HG03060 (cell line): ENCODE measurements around the gene SUFU.
"Not testable (repeated sequence)": the region's sequence is repeated elsewhere in the genome, so short reads cannot be mapped to it uniquely, and the experiment has no call there.

ENCODE experiments used
- ATAC-seq: cut with Tn5 transposase; IDR thresholded peaks from one replicate; pipeline ENCODE4 v1.9.1; 2021; ENCODE audit warnings: low read depth, moderate number of reproducible peaks; ENCODE audit not compliant: unreplicated experiment

Gene SUFU

DNA sequence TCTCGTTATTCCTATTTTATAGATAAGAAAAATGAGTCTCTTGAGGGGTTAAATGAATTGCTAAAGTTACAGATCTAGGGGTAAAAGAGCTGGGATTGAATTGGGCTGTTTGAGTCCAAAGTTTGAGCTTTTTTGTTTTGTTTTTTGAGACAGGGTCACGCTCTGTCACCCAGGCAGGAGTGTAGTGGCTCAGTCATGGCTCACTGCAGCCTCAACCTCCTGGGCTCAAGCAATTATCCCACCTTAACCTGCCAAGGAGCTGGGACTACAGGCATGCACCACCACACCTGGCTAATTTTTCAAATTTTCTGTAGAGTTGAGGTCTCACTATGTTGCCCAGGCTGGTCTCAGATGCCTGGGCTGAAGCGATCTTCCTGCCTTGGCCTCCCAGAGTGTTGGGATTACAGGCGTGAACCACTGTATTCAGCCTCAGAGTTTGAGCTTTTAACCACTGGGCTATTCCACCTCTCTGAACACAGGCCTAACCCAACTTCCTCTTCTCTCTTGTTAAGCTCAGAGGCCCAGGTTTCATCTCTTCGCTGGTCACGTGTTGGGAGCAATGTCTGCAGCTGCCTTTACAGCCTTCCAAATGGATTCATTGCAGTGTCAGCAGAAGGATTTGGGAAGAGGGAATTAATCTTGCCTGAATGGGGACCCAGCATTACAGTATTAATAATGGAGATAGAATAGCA lies 8.0 kb downstream of the SUFU start:
- ATAC-seq, result no peak

DNA sequence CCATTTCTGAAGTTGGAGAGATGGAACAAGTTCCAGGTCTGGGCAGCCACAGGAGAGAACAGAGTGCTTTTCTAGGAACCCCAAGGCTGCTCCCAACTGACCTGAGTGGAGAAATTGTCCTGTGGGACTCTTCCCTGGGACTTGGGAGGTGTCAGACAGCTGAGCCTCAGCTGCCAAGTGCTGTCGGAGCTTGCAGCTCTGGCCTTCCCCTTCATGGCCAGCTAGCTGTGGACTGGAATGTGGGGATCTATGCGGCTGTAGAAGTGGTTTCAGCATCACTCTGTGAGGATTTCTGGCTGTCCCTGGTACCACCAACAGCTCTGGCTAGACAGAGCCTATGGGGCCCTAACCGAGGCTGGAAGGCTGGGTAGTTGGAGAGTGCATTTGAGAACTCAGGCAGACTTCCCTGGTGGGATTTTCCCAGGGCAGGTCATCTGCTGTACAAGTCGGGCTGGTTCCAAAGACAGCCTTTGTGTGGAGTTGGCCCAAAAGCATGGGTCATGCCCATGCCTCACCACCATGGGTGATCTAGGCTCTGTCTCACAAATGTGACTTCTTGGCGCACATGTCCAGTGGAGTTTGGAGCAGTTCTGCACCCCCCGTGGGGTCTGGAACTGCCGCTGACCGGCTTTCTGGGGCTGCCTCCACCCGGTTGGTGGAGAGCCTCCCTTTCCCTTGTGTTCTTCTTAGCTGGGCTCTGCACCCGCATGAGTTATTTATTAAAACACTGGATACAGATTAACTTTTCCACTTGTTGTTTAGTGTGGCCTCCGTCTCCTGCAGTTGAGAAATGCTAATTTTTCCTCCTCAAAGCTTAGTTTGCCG lies 10.9 kb downstream of the SUFU start:
- no peak for ATAC-seq

DNA sequence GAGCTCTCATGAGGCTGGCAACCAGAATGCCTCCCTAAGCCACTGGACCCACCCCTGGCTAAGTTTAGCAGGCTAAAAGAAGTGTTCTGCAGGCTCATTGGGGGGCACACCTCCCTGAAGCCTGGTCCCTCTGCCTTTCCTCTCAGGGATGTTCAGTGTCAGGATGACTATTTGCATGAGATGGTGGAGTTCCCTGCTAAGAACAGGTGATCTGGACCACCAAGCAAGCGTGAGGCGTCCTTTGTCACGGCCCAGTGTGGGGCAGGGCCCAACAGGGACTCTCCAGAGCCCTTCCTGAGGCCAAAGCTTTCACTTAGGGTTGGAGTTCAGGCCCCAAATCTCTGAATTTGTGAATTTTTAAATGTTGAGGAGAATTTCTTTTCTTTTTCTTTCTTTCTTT lies 12.0 kb downstream of the SUFU start:
- ATAC-seq, result no peak

DNA sequence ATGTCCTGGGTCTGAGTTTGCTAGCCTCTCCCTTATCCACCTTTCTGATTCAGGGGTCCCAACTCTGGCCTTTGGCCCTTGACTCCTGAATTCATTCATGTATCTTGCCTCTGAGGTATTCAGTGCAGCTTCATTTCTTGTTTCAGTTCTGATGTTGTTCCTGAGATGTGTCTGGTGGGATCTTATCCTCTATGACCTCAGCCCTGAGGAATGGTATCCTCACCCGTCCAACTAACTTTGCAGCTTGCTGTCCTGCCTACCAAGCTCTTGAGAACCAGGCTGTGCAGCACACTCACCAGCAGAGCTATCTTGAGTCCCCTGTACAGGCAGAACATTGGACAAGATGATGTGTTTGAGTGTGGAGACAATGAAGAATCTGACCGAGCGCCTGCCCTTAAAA lies 13.8 kb downstream of the SUFU start:
- ATAC-seq, result no peak

DNA sequence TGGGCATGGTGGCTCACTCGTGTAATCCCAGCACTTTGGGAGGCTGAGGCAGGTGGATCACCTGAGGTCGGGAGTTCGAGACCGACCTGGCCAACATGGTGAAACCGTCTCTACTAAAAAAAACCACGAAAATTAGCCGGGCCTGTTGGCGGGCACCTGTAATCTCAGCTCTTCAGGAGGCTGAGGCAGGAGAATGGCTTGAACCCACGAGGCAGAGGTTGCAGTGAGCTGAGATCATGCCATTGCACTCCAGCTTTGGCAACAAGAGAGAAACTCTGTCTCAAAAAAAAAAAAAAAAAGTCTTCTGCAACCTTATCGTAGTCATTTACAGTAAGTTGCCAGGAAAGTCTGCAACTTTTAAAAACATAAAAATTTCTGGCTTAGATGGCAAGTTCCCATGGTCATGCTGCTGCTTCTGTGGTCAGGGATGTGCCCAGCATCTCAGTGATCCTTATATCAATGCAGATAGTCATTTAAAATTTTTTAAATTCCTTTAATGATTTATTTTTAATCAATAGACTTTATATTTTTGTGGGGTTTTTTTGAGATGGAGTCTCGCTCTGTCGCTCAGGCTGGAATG lies 15.6 kb downstream of the SUFU start:
- no peak for ATAC-seq

DNA sequence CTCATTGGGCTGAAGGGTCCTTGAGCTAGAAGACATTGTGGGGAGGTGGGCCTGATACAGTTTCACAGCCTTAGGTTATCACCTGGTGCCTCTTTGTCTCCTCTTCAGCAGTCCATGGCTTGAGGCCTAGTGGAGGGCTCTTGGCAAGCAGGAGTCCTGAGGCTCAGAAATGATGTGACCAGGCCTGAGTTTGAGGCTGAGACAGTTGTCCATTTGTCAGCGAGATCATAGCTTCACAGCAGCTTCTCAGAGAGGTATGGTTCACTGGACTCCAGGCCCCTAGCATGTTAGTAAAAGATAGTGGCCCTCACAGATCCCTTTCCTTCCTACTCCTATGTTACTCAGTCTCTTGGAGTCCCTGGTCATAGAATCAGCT lies 19.1 kb downstream of the SUFU start:
- ATAC-seq, result no peak

DNA sequence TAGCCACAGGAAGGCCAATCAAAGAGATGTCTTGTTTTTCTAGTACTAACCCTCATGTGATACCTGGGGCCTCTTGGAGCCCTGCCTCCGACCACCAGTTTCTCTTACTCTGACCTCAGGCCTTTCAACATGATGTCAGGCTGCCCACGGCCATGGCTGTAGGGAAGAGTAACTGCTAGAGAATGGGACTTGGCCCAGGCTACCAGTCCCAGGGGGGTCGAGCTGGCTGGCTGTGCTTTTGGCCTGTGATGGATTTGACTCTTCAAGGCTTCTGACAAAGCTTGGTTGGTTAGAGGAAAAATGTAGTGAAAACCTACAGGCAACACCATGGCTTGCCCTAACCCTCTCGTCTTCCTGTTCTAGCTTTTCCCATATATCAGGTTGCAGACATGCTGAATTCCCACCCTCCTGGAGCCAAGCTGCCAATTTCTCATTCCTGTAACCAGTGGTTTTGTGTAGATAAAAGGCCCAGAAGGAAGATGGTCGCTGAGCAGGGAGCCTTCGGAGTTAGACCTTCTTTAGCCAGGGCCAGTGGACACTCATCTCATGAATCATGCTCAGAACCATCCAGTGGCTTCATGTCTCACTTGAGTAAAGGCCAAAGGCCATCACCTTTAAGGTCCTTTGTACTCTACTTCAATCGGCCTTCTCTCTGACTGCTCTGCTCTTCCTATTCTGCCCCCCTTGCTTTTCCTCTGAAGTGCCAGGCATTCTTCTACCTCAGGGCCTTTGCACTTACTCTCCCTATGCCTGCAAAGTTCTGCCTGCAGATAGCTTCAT lies 19.7 kb downstream of the SUFU start:
- no peak for ATAC-seq

DNA sequence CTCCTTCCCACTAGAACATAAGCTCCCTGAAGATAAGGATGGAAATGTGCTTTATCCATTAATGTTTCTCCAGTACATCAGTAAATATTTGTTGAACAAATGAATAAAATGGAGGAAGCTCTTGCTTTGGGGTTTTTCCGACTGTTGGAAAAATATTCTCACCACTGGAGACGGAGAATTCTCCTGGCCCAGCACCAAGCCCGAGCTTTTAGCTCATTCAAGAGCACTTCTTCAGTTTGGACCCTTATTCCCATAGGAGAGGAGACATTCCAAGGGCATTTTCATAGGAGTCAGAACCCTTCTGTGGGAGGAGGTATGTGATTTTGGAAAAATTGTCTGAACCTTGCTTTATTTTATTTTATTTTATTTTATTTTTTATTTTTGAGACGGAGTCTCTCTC lies 21.0 kb downstream of the SUFU start:
- ATAC-seq, result no peak

DNA sequence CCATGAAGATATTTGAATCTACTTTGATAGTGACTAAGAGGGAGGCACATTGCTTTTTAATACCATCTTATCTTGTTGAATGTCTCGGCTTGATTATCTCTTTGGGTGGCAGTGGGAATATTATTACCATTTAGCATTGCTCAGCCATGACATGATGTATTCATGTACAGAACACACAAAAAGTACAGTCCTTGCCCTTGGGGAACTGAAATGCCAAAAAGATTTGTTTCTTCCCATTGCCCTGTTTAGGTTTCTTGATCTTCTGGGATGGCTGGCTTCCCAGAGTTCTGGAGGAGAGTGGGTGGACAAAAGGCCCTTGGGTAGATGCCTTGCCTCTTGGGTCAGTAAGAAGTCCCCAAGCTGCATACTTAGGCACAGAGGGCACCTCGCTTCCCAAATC lies 23.8 kb downstream of the SUFU start:
- ATAC-seq, result no peak

DNA sequence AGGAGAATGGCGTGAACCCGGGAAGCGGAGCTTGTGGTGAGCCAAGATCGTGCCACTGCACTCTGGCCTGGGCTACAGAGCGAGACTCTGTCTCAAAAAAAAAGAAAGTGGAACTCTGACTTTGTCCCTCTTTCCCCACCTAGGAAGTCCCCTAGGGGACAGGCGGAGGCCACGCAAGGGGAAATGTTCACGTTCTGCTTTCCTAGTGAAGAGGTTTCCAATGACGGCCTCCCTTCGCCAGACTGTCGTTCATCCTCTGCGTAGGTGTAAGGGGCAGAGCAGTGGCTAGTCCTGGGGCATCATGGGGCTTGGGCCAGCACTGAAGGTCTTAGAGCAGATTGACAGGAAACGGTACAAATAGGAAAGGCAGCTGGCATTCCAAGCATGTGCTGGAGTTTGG lies 30.6 kb downstream of the SUFU start:
- ATAC-seq, result no peak

DNA sequence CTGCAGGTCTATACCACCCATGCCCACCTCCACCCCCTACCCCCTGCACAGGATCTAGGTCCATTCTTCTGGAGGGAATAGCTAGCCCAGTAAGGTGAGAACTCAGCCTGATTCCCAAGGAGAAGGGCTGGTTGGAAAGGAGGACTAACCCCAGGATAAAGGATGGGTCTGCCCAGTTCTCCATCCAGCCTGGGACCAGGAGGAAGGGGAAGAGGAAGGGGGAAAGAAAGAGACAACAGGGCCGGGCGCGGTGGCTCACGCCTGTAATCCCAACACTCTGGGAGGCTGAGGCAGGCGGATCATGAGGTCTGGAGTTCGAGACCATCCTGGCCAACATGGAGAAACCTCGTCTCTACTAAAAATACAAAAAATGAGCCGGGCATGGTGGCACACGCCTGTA lies 31.2 kb downstream of the SUFU start:
- not testable (repeated sequence) for ATAC-seq

DNA sequence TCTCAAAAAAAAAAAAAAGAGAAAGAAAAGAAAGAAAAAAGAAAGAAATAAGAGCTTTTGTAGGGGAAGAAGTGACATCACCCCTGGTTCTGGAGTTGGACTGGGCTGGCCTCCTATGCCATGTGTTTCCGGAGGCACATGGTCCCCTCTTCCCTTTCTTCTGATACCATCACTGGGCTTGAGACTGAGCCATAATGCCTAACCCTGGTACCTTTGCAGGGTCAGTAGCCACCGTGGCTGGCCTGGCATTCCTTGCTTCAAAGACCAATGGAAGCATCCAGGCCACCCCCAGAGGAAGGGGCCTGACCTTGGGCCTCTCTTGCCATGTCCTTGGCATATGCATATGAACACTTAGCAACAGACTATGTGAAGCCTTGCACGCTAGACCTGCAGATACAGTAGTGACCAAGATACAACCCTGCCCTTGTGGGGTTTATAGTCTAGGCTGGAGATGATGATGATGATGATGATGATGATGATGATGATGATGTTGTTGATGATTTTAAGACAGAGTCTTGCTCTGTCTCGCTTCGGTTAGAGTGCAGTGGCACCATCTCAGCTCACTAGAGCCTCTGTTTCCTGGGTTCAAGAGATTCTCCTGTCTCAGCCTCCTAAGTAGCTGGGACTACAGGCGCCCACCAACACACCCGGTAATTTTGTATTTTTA lies 31.8 kb downstream of the SUFU start:
- ATAC-seq, result no peak

DNA sequence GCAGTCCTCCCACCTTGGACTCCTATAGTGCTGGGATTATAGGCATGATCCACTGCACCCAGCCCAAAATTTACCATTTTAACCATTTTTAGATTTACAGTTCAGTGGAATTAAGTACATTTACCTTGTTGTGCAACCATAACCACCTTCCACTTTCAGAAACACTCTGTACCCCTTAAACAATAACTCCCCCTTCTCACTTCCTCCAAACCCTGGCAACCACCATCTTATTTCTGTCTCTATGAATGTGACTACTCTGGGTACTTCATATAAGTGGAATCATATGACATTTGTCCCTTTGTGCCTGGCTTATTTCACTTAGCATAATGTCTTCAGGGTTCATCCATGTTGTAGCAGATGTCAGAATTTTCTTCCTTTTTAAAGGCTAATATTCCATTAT lies 33.6 kb downstream of the SUFU start:
- ATAC-seq, result no peak

DNA sequence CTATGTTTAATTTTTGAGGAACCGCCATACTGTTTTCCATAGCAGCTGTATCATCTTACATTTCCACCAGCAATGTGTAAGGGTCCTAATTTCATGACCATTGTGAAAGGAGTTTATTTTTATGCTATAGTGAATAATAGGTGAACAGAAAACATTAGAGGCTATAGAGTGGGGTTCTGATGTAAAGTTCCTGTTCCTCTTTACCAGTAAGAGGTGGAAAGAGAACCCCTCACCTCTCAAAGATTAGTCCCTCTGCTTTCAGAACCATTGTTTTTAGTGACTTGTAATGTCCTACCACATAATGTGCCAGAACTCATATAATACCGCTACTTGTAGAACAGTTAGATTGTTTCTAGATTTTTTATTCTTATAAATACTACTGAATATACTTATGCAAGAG lies 34.2 kb downstream of the SUFU start:
- ATAC-seq, result no peak

DNA sequence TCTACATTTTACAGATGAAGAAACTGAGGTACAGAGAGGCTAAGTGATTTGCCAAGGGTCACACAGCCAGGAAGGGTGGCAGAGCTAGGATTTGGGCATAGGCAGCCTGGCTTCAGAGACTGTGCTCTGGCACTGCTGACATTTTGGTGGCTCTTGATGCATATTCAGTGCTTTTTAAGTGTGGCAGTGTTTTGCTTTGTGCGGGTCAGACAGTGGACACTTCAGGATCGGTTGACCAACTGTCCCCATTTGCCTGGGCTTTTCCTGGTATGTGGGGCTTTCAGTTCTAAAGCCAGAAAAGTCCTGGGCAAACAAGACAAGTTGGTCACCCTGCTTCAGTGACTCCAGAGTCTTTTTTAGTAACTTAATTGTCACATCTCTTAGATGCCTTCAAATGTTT lies 35.0 kb downstream of the SUFU start:
- ATAC-seq, result no peak

DNA sequence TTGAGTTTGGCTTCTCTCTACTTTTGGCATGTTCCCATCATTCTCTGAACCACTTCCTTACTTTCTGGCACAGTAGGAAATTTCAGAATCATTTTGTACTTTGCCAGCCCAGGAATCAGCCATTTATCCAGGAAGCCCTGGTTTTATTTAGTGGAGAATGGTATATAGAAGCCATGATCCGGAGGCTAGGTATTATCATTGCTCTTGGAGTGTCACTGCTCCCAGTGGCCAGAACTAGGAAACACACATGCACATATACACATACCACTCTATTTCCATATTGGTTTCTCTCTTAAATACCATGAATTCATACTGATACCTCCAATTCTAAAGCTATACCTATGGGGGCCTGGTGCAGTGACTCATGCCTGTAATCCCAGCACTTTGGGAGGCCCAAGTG lies 36.3 kb downstream of the SUFU start:
- ATAC-seq, result no peak

DNA sequence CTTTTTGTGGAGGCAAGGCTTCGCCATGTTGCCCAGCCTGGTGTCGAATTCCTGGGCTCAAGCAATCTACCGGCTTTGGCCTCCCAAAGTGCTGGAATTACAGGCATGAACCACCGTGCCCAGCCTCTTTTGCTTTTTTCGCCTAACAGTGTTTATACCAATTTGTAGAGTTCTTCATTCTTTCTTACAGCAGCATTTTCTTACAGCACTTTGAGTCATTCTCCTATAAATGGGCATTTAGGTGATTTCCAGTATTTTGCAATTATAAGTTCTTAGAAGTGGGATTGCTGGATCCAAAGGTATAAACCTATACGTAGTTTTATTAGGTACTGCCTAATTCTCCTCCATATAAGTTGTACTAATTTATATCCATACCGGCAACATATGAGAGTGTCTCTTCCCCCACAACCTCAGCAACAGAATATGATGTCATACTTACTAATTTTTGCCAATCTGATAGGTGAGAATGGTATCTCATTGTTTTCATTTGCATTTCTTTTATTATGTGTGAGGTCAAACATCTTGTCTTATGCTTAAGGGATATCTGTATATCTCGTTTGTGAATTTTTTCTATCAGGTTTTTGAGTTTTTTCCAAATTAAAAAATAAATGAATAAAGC lies 39.1 kb downstream of the SUFU start:
- no peak for ATAC-seq

DNA sequence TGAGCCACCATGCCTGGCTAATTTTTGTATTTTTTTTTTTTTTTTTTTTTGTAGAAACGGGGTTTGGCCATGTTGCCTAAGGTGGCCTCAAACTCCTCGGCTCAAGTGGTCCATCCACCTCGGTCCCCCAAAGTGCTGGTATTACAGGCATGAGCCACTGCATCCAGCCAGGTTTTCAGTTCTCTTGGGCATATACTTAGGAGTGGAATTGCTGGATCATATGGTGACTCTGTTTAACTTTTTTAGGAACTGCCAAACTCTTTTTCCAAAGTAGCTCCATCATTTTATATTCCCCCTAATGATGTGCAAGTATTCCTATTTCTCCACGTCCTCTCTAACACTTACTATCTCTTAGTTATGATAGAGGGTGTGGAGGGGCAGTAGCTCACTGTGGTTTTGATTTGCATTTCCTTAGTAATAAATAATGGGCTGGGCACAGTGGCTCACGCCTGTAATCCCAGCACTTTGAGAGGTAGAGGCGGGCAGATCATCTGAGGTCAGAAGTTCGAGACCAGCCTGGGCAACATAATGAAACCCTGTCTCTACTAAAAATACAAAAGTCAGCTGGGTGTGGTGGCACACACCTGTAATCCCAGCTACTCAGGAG lies 41.6 kb downstream of the SUFU start:
- ATAC-seq, result no peak

DNA sequence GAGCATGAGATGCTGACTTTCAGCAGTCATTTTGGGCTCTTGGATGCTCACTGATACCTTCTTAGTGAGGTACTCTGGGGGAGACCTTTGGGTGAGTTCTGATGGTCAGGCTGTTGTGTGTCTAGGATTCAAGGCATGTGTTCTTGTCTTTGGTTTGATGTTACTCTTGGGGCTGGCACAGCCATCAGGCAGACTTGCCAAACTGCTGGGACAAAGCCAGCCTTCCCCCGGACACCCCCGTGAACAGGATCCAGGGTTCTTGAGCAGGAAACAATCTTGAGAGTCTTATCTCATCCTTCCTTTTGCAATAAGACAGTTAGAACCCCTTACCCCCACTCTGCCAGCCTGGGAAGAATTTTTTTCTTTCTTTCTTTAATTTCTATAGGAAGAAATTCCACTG lies 42.2 kb downstream of the SUFU start:
- ATAC-seq, result no peak
